Activated CD8-positive, alpha-beta T cell treated with anti-CD3 and anti-CD28 coated beads for 36 hours (primary cell): ENCODE results near the gene CCRL2. TPM values are rescaled to one million over a fixed set of nuclear protein-coding genes. Genes with fewer than 3 reads are reported as not detected.
"Not testable (repeated sequence)": the region's sequence is repeated elsewhere in the genome, so short reads cannot be mapped to it uniquely, and the experiment has no call there.

Experiments used
- ATAC-seq: fragments of 200-7000 bp; cut with Tn5 transposase; one replicate; pipeline ENCODE4 v1.10.0; 2021; ENCODE audit warnings: mild to moderate bottlenecking, moderate library complexity
- CTCF ChIA-PET: fragments of 350-600 bp; sonication (Branson Sonifier 250); formaldehyde crosslinking; loops from one replicate; lab custom pipeline; 2021; ENCODE audit warnings: antibody characterized with exemption; lab: Charles Lee
- POLR2A ChIA-PET: fragments of 350-600 bp; sonication (Branson Sonifier 250); formaldehyde crosslinking; loops from one replicate; lab custom pipeline; 2021; ENCODE audit warnings: antibody characterized with exemption; lab: Charles Lee
- DNase-seq: peaks from one replicate; pipeline ENCODE4 v3.0.0-alpha.2; 2020
- H3K27ac Mint-ChIP-seq: one replicate; pipeline ENCODE4 v1.8.0; 2021; ENCODE audit warnings: mild to moderate bottlenecking, mixed read lengths
- H3K27me3 Mint-ChIP-seq: one replicate; pipeline ENCODE4 v1.8.0; 2021; ENCODE audit warnings: mixed read lengths
- H3K36me3 Mint-ChIP-seq: one replicate; pipeline ENCODE4 v1.8.0; 2021; ENCODE audit warnings: low read depth, mixed read lengths
- H3K4me1 Mint-ChIP-seq: one replicate; pipeline ENCODE4 v1.8.0; 2021; ENCODE audit warnings: low read depth, mixed read lengths
- H3K4me3 Mint-ChIP-seq: one replicate; pipeline ENCODE4 v1.8.0; 2021; ENCODE audit warnings: mild to moderate bottlenecking, moderate library complexity, mixed read lengths
- H3K9me3 Mint-ChIP-seq: one replicate; pipeline ENCODE4 v1.8.0; 2021; ENCODE audit warnings: mixed read lengths
- CTCF ChIP-seq: fragments of 200-600 bp; IDR thresholded peaks from one replicate; pipeline ENCODE4 v1.8.0; 2022; ENCODE audit warnings: antibody characterized with exemption, mild to moderate bottlenecking
- intact Hi-C: fragments of 100-400 bp; cut with micrococcal nuclease; formaldehyde crosslinking; loops from one replicate; pipeline ENCODE4 v1.10.0; 2022
- total RNA-seq, 2 experiments: library from RNA; stranded (reverse); gene quantifications; one replicate each; pipeline ENCODE4 v1.2.3, GENCODE V29; 2021

CCRL2 gene
- total RNA-seq, 2 experiments from 2014 or later = 2.8 TPM

GRCh38 chr3:46429250-46429649 lies 22.2 kb downstream of the CCRL2 start:
- ATAC-seq (no peak), DNase-seq (no peak)
- ChIA-PET CTCF (interaction anchor here (0.8 to 1.3 kb wide), 2 partner anchors 59 to 216 kb away, joined by 3 read pairs; no protein-coding TSS in a partner anchor), POLR2A (interaction anchor here (0.6 kb wide), 2 partner anchors 264 to 537 kb away, joined by 3 read pairs; no protein-coding TSS in a partner anchor)
- intact Hi-C loops = no loop called here
- no peaks in the 10 kb centered on the region for H3K27me3 Mint-ChIP-seq
- H3K36me3 Mint-ChIP-seq = no peaks in the 10 kb centered on the region
- H3K4me1 Mint-ChIP-seq = no peaks in the 10 kb centered on the region
- H3K27ac Mint-ChIP-seq = no peak overlapping the region
- peaks cover 7% of the 10 kb centered on the region for H3K9me3 Mint-ChIP-seq
- H3K4me3 Mint-ChIP-seq = no peak overlapping the region
- TF ChIP-seq CTCF = no peak

- Mint-ChIP-seq H3K9me3 (peaks cover 7% of the 10 kb centered on the region), H3K27ac (no peak overlapping the region), H3K36me3 (no peaks in the 10 kb centered on the region), H3K4me1 (no peaks in the 10 kb centered on the region), H3K27me3 (no peaks in the 10 kb centered on the region), H3K4me3 (no peak overlapping the region)
- ATAC-seq (no peak), DNase-seq (no peak)
- no peak for TF ChIP-seq CTCF
- POLR2A ChIA-PET = interaction anchor here (0.6 kb wide), 2 partner anchors 264 to 538 kb away, joined by 3 read pairs; no protein-coding TSS in a partner anchor
- intact Hi-C loops = no loop called here
- CTCF ChIA-PET = interaction anchor here (0.8 to 1.3 kb wide), 2 partner anchors 59 to 216 kb away, joined by 3 read pairs; no protein-coding TSS in a partner anchor
These were observed 22.6 kb downstream of the CCRL2 start for GRCh38 chr3:46429671-46430070.

DNA sequence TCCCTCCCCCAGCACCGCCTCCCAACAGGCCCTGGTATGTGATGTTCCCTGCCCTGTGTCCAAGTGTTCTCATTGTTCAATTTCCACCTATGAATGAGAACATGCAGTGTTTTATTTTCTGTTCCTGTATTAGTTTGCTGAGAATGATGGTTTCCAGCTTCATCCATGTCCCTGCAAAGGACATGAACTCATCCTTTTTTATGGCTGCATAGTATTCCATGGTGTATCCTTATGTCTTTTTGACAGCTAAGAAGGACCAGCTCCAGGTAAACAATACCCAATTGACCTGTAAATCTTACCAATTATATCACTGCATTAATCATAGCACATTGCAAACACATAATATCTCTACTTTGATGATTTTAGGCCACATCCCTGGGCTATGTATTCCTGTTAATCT lies 23.8 kb downstream of the CCRL2 start:
- ATAC-seq, H3K27me3 Mint-ChIP-seq, intact Hi-C loops, POLR2A ChIA-PET, H3K4me1 Mint-ChIP-seq, H3K27ac Mint-ChIP-seq, H3K36me3 Mint-ChIP-seq, DNase-seq, H3K9me3 Mint-ChIP-seq, H3K4me3 Mint-ChIP-seq: not testable (repeated sequence)
- CTCF ChIA-PET = interaction anchor here (2.0 kb wide), 1 partner anchor 58 kb away, joined by 6 read pairs; no protein-coding TSS in a partner anchor

- POLR2A ChIA-PET, H3K27ac Mint-ChIP-seq: not testable (repeated sequence)
- CTCF ChIA-PET = interaction anchor here (2.0 kb wide), 1 partner anchor 57 kb away, joined by 6 read pairs; no protein-coding TSS in a partner anchor
These were observed 24.8 kb downstream of the CCRL2 start for GRCh38 chr3:46431905-46432304.

DNA sequence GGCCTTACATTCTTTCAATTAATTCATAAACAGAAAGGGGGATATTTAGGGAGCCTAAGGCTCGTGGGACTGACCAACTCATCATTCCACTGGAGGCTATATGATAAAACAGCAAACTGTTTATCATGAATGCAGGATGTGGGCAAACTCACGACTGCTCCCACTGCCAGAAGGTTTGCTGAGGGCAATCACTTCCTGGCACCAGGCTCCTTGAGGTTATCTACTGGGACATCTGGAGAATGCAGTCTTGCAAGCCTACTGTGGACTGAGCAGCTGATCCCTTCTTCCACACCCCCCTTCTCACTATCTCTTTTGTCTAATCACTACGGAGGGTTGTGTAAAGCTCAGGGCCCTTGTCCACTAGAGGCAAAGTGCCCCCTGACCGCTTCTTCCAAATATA lies 26.1 kb downstream of the CCRL2 start:
- H3K36me3 Mint-ChIP-seq, ATAC-seq, POLR2A ChIA-PET, H3K27me3 Mint-ChIP-seq, intact Hi-C loops, H3K4me1 Mint-ChIP-seq, H3K9me3 Mint-ChIP-seq, H3K27ac Mint-ChIP-seq, DNase-seq, H3K4me3 Mint-ChIP-seq: not testable (repeated sequence)
- CTCF ChIA-PET = interaction anchor here (1.5 kb wide), 1 partner anchor 17 kb away, joined by 4 read pairs; no protein-coding TSS in a partner anchor

More at GRCh38 chr3:46431905-46432304, 24.8 kb downstream of the CCRL2 start:
- ATAC-seq, DNase-seq, H3K4me1 Mint-ChIP-seq, H3K36me3 Mint-ChIP-seq, H3K9me3 Mint-ChIP-seq, H3K27me3 Mint-ChIP-seq, intact Hi-C loops, H3K4me3 Mint-ChIP-seq: not testable (repeated sequence)

- TF ChIP-seq CTCF = no peak
- POLR2A ChIA-PET = no interaction called here
- Mint-ChIP-seq H3K4me3 (no peak overlapping the region), H3K36me3 (no peaks in the 10 kb centered on the region), H3K27me3 (no peaks in the 10 kb centered on the region), H3K9me3 (peaks cover 7% of the 10 kb centered on the region), H3K4me1 (no peaks in the 10 kb centered on the region), H3K27ac (no peak overlapping the region)
- intact Hi-C loops = no loop called here
- DNase-seq (no peak), ATAC-seq (no peak)
- CTCF ChIA-PET = interaction anchor here (1.5 kb wide), 1 partner anchor 17 kb away, joined by 4 read pairs; no protein-coding TSS in a partner anchor
These were observed 26.8 kb downstream of the CCRL2 start for GRCh38 chr3:46433841-46434240.
